Mucosa of stomach (tissue), 1 donor: ENCODE data around the gene EIF2B2.

Experiments used
- H3K27me3 ChIP-seq: one replicate; pipeline ENCODE4 v1.7.0; 2013; ENCODE audit warnings: mild to moderate bottlenecking, low read length; ENCODE audit not compliant: control insufficient read depth, insufficient read depth
- H3K36me3 ChIP-seq: one replicate; pipeline ENCODE4 v1.7.0; 2013; ENCODE audit warnings: low read length; ENCODE audit not compliant: control insufficient read depth, insufficient read depth
- H3K4me1 ChIP-seq: one replicate; pipeline ENCODE4 v1.7.0; 2013; ENCODE audit warnings: mild to moderate bottlenecking, low read length; ENCODE audit not compliant: control insufficient read depth, insufficient read depth
- H3K4me3 ChIP-seq: one replicate; pipeline ENCODE4 v1.7.0; 2013; ENCODE audit warnings: low read length
- H3K9ac ChIP-seq: one replicate; pipeline ENCODE4 v1.7.0; 2013; ENCODE audit warnings: mild to moderate bottlenecking, low read length, moderate library complexity
- H3K9me3 ChIP-seq: one replicate; pipeline ENCODE4 v1.7.0; 2013; ENCODE audit warnings: mild to moderate bottlenecking, low read length, moderate library complexity; ENCODE audit not compliant: control insufficient read depth
- donor health status: Pancreatic carcinoma.

EIF2B2 gene

DNA sequence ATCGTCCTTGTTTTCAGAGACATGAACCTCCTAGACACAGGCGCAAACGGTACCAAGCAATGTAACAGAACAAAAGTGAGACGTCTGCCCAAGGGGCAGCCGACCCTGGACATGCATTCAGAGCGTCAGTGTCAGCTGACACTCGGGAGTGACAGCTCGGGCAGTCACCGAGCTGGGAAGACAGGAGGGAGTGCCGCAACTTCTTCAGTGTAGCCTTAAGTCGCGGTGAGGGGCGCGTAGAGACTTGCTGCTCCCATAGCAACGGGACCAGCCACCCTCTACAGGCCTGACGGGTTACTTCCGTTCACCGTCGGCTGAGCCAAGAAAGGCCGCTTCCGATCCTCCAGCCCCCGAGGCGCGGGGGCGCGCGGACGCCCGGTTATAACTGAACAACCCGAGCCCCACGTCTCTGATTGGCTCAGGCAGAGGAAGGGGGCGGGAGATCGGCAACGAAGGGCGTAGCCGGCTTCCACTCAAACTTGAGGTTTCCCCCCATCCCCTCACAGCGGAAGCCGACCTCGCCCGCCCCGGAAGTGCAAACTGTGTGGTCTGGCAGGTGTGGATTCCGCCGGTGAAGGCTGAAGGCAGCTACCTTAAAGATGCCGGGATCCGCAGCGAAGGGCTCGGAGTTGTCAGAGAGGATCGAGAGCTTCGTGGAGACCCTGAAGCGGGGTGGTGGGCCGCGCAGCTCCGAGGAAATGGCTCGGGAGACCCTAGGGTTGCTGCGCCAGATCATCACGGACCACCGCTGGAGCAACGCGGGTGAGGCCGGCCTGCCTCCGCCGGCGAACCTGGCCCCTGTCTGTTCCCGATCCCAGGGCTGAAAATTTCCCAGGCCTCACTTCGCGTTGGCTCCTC lies at the start of gene EIF2B2:
TSS of gene EIF2B2 (plus strand) at position 530 of the 858 bp plus-strand sequence. CDS start at position 600, 70 bp downstream.
- H3K9ac ChIP-seq, result peak within 1 kb of the TSS; percentile 83
- no peaks in the 10 kb centered on the region for H3K27me3 ChIP-seq
- peaks cover 4% of the 10 kb centered on the region for H3K36me3 ChIP-seq
- peaks cover 18% of the 10 kb centered on the region for H3K4me1 ChIP-seq
- H3K4me3 ChIP-seq, result peak within 1 kb of the TSS; percentile 62
- H3K9me3 ChIP-seq, result no peaks in the 10 kb centered on the region

DNA sequence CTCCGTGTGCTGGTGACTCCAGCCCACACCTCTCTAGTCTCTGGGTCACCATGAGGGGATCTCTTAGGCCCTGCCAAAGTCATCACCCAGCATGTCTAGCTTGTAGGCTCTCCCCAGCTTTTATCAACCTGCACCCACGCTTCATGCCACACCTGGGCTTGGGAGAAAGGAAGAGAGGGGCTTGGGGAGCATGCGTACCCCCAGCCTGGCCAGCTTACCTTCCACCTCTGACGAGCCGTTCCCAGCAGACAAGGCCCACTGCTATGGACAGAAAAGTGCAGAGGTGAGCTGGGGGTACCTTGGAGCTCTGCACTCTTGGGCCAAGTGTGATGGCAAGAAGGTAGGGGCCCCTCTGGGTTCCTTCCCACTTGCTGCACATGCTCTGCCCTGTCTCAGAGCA lies 49.0 kb upstream of the EIF2B2 start:
- Histone ChIP-seq H3K27me3 (peaks cover 30% of the 10 kb centered on the region), H3K9me3 (no peaks in the 10 kb centered on the region), H3K4me1 (peaks cover 27% of the 10 kb centered on the region), H3K4me3 (no peak overlapping the region), H3K36me3 (no peaks in the 10 kb centered on the region), H3K9ac (no peak overlapping the region)

- Histone ChIP-seq H3K4me1 (peaks cover 27% of the 10 kb centered on the region), H3K4me3 (no peak overlapping the region), H3K9me3 (no peaks in the 10 kb centered on the region), H3K36me3 (no peaks in the 10 kb centered on the region), H3K27me3 (peaks cover 30% of the 10 kb centered on the region), H3K9ac (no peak overlapping the region)
Measured at GRCh38 chr14:74954232-74954946, 48.3 kb upstream of the EIF2B2 start.

DNA sequence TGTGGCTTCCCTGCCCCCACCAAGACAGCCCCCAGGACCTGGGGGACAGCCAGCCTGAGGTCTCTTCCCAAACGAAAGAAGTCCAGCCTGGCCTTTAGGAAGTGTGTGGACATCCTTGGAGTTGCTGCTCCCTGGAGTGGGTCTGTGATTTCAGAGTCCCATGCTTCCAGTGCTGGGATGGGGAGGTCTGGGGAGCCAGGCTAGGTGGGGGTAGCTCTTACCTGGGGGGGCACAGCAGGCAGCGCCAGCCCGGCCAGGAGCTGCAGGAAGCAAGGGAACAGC lies 47.8 kb upstream of the EIF2B2 start:
- Histone ChIP-seq H3K4me1 (peaks cover 27% of the 10 kb centered on the region), H3K36me3 (no peaks in the 10 kb centered on the region), H3K4me3 (no peak overlapping the region), H3K9me3 (no peaks in the 10 kb centered on the region), H3K9ac (no peak overlapping the region), H3K27me3 (peaks cover 30% of the 10 kb centered on the region)

DNA sequence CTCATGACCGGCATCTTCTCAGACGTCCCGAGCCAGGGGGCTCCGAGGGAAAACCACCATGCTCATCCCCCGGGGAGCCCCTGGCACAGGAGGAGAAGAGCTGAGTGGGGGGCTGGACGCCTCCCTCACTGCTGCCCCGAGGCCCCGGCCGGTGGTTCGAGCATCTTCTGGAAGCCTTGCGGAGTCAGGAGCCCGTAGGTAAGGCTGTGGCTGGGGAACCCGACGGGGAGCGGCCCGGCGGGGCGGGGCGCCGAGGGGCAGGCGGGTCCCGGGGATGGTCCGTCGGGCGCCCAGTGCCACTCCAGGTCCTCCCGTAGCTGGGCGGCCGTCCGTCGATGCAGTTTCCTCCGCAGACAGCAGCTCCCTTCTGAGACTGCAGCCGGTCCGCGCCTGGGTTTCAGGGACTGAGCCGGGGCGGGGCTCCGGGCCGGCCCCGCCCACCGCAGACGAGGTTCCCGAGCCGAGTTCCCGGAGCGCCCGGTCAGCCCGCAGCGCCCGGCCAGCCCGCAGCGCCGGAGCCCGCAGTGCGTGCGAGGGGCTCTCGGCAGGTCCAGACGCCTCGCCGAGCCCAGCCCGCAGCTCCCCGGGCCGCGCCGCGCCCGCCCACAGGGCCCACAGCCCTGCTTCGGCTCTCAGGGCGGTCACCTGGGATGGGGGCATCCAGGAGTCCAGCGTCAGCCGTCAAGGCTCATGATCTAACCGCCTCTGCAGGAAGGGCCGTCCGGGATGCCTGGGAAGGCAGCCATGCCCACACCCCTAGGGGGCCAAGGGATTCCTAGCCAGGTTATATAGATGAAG lies 47.3 kb upstream of the EIF2B2 start, which contains the start of gene PGF:
TSS of gene PGF (minus strand) at position 369 of the 798 bp plus-strand sequence. CDS start at position 14, 355 bp downstream.
- no peak within 1 kb of the TSS for H3K9ac ChIP-seq
- no peaks in the 10 kb centered on the region for H3K9me3 ChIP-seq
- no peak within 1 kb of the TSS for H3K4me3 ChIP-seq
- H3K36me3 ChIP-seq, result no peaks in the 10 kb centered on the region
- peaks cover 30% of the 10 kb centered on the region for H3K27me3 ChIP-seq
- peaks cover 21% of the 10 kb centered on the region for H3K4me1 ChIP-seq

GRCh38 chr14:74956027-74956279 lies 46.8 kb upstream of the EIF2B2 start:
- no peak overlapping the region for H3K9ac ChIP-seq

DNA sequence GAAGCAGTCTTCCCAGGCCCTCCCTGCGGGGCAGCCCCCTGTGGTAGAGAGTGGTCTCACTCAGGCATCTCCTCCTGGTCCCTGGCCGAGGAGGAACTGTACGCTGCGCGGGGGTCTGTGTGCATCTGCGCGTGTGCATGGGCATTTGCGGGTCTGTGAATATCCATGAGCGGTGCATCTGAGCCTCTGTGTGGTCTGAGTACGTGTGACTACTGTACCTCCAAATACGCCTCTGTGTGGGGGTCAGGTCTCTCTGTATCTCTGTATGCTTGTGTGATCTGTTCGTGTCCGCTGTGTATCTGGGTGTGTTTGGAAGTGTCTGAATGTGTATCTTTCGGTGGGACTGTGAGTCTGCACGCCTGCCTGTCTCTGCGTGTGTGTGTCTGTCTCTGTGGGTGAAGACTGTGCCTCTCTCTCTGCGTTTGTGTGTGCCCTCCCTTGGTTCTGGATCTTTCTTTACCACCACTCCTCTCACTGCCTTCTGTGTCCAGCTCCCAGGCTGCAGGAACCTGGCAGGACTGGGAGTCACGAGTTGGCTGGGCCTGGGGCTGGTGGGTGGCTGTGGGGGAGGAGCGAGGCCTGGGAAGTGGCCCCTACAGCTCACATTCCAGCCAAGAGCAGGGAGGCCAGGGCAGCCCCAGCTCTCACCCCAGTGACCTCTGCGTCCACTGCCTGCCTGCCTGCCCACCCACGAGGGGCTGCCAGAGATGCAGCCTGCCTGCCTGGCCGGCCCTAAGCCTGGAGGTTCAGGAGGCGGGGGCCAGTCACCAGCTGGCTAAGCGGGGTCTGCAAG lies 46.2 kb upstream of the EIF2B2 start:
- Histone ChIP-seq H3K9ac (no peak overlapping the region), H3K4me3 (no peak overlapping the region)

More at GRCh38 chr14:74956027-74956279, 46.8 kb upstream of the EIF2B2 start:
- peaks cover 30% of the 10 kb centered on the region for H3K27me3 ChIP-seq
- H3K4me3 ChIP-seq, result no peak overlapping the region
- no peaks in the 10 kb centered on the region for H3K9me3 ChIP-seq
- H3K4me1 ChIP-seq, result peaks cover 16% of the 10 kb centered on the region
- no peaks in the 10 kb centered on the region for H3K36me3 ChIP-seq

DNA sequence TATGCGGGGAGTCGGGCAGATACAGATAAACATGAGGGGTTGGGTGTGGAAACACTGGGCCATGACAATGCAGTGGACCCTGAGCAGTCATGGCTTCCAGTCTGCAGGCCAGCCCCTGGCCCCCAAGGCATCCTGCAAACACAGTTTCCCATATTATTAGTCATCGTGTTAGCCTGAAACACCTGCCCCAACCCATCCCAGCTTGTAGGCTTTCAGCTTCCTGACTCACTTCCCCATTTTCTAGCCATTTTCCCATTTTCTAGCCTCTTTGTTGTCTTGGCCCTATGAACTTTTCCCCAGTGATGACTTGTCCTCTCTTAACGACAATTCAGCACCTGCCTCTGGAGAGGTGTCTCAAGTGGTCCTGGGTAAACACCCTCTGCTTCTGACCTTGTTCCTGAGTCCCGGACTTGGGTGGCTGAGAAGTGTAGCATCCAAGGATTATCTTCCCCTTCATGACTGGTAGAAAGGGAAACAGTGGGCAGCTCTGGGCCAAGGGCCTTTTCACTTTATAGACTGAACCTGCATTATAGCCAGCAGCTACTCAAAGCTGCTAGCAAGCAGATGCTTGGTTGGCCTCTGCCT lies 43.0 kb upstream of the EIF2B2 start:
- Histone ChIP-seq H3K27me3 (peaks cover 30% of the 10 kb centered on the region), H3K4me3 (no peak overlapping the region), H3K4me1 (peaks cover 6% of the 10 kb centered on the region), H3K9me3 (no peaks in the 10 kb centered on the region), H3K36me3 (no peaks in the 10 kb centered on the region), H3K9ac (no peak overlapping the region)

More for the DNA sequence above, 46.2 kb upstream of the EIF2B2 start:
- Histone ChIP-seq H3K9me3 (no peaks in the 10 kb centered on the region), H3K36me3 (no peaks in the 10 kb centered on the region), H3K27me3 (peaks cover 30% of the 10 kb centered on the region), H3K4me1 (peaks cover 11% of the 10 kb centered on the region)

- no peaks in the 10 kb centered on the region for H3K36me3 ChIP-seq
- no peaks in the 10 kb centered on the region for H3K9me3 ChIP-seq
- H3K4me1 ChIP-seq, result no peaks in the 10 kb centered on the region
- H3K9ac ChIP-seq, result no peak overlapping the region
- H3K4me3 ChIP-seq, result no peak overlapping the region
- peaks cover 21% of the 10 kb centered on the region for H3K27me3 ChIP-seq
Measured at GRCh38 chr14:74960736-74961135, 42.0 kb upstream of the EIF2B2 start.

- Histone ChIP-seq H3K27me3 (peaks cover 15% of the 10 kb centered on the region), H3K9ac (no peak overlapping the region), H3K36me3 (no peaks in the 10 kb centered on the region), H3K4me1 (no peaks in the 10 kb centered on the region), H3K9me3 (no peaks in the 10 kb centered on the region), H3K4me3 (no peak overlapping the region)
Measured at GRCh38 chr14:74961238-74961911, 41.3 kb upstream of the EIF2B2 start.

DNA sequence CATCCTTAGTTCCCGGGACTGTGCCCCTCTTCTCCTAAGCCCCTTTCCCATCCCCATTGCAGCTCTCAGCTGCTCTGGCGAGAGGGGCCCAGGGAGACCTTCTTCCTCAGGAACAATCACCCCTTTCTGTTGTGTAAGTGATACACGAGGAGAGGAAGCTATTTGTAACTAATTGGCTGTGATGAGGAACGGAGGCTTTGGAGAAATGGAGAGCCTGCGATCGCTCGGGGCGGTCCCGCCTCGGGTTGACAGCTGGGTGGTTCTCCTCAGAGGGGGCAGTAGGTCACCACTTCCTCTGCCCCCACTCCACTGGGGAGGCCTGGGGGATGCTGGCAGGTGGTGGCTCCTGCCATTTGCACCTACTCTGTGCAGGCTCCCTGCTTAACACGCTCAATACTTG lies 40.7 kb upstream of the EIF2B2 start:
- Histone ChIP-seq H3K9me3 (no peaks in the 10 kb centered on the region), H3K4me1 (no peaks in the 10 kb centered on the region), H3K9ac (no peak overlapping the region)

More for the DNA sequence above, 40.7 kb upstream of the EIF2B2 start:
- Histone ChIP-seq H3K27me3 (peaks cover 9% of the 10 kb centered on the region), H3K36me3 (no peaks in the 10 kb centered on the region), H3K4me3 (no peak overlapping the region)
